OCI-LY1 (cell line): ENCODE results near the gene LRMDA.

Source experiments
- EZH2 ChIP-seq: fragments of 200-600 bp; sonication (generic), shearing (Covaris generic); IDR thresholded peaks from 2 replicates; pipeline ENCODE4 v1.8.0; 2017; ENCODE audit warnings: borderline replicate concordance, mixed run types, mild to moderate bottlenecking, antibody characterized with exemption, low read length, moderate library complexity, mixed read lengths
- TF ChIP-seq, protein P1 (sequence below): fragments of 200-600 bp; sonication (generic), shearing (Covaris generic); IDR thresholded peaks from 2 replicates; pipeline ENCODE4 v1.5.1; 2017; ENCODE audit warnings: mild to moderate bottlenecking, antibody characterized with exemption, low read length, moderate library complexity, mixed read lengths

DNA sequence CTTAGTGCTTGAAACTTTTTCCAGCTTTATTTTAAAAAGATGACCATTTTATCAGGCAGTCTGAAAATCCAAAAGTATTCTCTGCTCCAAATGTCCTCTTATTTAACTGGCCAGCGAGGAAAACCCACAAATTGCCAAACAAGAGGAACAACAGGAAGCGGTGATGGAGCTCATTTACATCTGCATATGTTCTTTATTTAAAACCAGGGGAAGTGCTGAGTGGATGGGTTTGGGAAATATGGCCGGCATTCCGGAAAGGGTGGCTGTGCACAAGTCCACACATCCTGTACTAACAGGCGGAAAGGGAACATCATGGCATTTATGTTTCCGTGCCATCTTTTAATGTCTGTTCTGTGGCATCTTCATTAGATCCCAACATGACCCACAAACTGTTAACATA, 974.5 kb downstream of the LRMDA start:
- TF ChIP-seq EZH2 = no peak
- TF ChIP-seq, protein P1, sequence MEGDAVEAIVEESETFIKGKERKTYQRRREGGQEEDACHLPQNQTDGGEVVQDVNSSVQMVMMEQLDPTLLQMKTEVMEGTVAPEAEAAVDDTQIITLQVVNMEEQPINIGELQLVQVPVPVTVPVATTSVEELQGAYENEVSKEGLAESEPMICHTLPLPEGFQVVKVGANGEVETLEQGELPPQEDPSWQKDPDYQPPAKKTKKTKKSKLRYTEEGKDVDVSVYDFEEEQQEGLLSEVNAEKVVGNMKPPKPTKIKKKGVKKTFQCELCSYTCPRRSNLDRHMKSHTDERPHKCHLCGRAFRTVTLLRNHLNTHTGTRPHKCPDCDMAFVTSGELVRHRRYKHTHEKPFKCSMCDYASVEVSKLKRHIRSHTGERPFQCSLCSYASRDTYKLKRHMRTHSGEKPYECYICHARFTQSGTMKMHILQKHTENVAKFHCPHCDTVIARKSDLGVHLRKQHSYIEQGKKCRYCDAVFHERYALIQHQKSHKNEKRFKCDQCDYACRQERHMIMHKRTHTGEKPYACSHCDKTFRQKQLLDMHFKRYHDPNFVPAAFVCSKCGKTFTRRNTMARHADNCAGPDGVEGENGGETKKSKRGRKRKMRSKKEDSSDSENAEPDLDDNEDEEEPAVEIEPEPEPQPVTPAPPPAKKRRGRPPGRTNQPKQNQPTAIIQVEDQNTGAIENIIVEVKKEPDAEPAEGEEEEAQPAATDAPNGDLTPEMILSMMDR = no peak
